T-helper 1 cell treated with Interleukin-12 subunit alpha and Interleukin-12 subunit beta and Interleukin-4 antibody, amounts not matched to agents 30 μg/mL and 1 μg/mL, for 36 hours (primary cell): ENCODE measurements around the gene EMC10.
"Not testable (repeated sequence)": the region's sequence is repeated elsewhere in the genome, so short reads cannot be mapped to it uniquely, and the experiment has no call there.

Experiments
- H3K27ac Mint-ChIP-seq: one replicate; pipeline ENCODE4 v1.8.0; 2021; ENCODE audit warnings: mild to moderate bottlenecking, mixed read lengths
- H3K27me3 Mint-ChIP-seq: one replicate; pipeline ENCODE4 v1.8.0; 2021; ENCODE audit warnings: low read depth, mixed read lengths
- H3K36me3 Mint-ChIP-seq: one replicate; pipeline ENCODE4 v1.8.0; 2021; ENCODE audit warnings: low read depth, mixed read lengths
- H3K4me1 Mint-ChIP-seq: one replicate; pipeline ENCODE4 v1.8.0; 2021; ENCODE audit warnings: low read depth, mixed read lengths
- H3K4me3 Mint-ChIP-seq: one replicate; pipeline ENCODE4 v1.8.0; 2021; ENCODE audit warnings: mild to moderate bottlenecking, moderate library complexity, mixed read lengths
- H3K9me3 Mint-ChIP-seq: one replicate; pipeline ENCODE4 v1.8.0; 2021; ENCODE audit warnings: mixed read lengths

EMC10 gene

DNA sequence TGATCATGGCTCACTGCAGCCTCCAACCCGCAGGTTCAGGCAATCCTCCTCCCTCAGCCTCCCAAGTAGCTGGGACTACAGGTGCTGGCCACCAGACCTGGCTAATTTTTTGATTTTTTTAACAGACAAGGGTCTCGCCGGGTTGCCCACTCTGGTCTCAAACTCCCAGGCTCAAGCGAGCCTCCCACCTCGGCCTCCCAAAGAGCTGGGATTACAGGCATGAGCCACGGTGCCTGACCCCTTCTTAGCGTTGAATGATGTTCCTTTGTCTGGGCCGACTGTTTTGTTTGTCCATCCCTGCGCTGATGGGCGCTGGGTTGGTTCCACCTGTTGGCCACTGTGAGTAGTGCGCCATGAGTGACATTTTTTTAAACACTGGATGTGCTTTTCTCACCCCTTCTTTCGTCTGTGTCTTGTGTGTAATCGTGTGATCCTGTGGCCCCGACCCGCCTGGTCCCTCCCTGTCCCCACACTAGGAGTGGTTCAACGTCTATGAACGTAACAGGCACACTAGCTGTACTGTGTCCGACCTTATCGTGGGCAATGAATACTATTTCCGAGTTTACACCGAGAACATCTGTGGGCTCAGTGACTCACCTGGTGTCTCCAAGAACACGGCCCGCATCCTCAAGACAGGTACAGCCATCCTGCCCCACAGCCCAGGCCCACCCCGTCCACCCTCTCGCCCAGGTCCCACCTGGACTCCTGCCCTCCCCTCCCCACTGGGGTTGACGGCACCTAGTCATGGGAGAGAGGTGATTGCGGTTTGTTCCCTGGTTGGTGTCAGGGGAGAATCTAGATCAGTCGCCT lies 15.0 kb upstream of the EMC10 start:
- Mint-ChIP-seq H3K27ac (no peak overlapping the region), H3K4me3 (no peak overlapping the region), H3K4me1 (peaks cover 9% of the 10 kb centered on the region), H3K27me3 (peaks cover 4% of the 10 kb centered on the region), H3K9me3 (no peaks in the 10 kb centered on the region), H3K36me3 (no peaks in the 10 kb centered on the region)

GRCh38 chr19:50462970-50463369 lies 13.3 kb upstream of the EMC10 start:
- H3K36me3 Mint-ChIP-seq = no peaks in the 10 kb centered on the region
- H3K4me1 Mint-ChIP-seq = peaks cover 9% of the 10 kb centered on the region
- no peak overlapping the region for H3K4me3 Mint-ChIP-seq
- no peaks in the 10 kb centered on the region for H3K27me3 Mint-ChIP-seq
- no peaks in the 10 kb centered on the region for H3K9me3 Mint-ChIP-seq
- no peak overlapping the region for H3K27ac Mint-ChIP-seq

DNA sequence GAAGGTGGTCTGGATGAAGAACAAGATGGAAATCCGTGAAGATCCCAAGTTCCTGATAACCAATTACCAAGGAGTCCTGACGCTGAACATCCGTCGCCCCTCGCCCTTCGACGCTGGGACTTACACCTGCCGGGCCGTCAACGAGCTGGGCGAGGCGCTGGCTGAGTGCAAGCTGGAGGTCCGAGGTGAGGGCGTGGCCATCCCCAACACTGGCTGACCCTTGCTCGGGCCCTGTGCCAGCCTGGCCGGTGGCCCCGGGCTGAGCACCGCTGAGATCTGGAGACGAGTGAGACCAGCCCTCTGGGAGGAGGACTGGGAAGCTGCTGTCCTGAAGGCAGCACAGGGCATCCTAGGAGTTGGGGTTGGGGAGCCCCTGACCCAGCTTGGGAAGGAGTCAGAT lies 12.0 kb upstream of the EMC10 start:
- Mint-ChIP-seq H3K9me3 (no peaks in the 10 kb centered on the region), H3K36me3 (no peaks in the 10 kb centered on the region), H3K27ac (no peak overlapping the region), H3K27me3 (no peaks in the 10 kb centered on the region), H3K4me3 (no peak overlapping the region), H3K4me1 (peaks cover 9% of the 10 kb centered on the region)

DNA sequence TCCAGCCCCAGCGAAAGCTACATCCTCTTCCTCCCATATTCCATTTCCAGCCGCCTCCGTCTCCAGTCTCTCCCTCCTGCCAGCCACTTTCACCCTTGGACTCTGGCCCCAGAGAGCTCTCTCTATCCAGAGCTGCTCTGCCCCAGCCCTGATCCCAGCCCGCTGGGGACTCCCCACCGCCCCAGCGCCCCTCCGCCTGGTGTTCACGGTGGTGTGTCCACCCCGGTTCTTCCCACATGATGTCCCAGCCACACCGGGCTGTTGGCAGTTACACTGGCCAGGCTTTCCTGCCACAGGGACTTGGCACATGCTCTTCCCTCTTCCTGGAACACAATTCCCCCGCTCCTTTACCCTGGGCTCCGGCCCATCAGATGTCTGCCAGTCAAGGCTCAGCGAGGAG lies 11.3 kb upstream of the EMC10 start:
- H3K9me3 Mint-ChIP-seq = no peaks in the 10 kb centered on the region
- H3K4me1 Mint-ChIP-seq = peaks cover 8% of the 10 kb centered on the region

GRCh38 chr19:50465986-50466705 lies 10.2 kb upstream of the EMC10 start:
- no peaks in the 10 kb centered on the region for H3K9me3 Mint-ChIP-seq
- no peak overlapping the region for H3K27ac Mint-ChIP-seq
- H3K4me1 Mint-ChIP-seq = peaks cover 3% of the 10 kb centered on the region
- no peaks in the 10 kb centered on the region for H3K27me3 Mint-ChIP-seq
- H3K4me3 Mint-ChIP-seq = no peak overlapping the region
- no peaks in the 10 kb centered on the region for H3K36me3 Mint-ChIP-seq

More for the DNA sequence above, 11.3 kb upstream of the EMC10 start:
- no peaks in the 10 kb centered on the region for H3K36me3 Mint-ChIP-seq
- H3K27me3 Mint-ChIP-seq = no peaks in the 10 kb centered on the region
- H3K4me3 Mint-ChIP-seq = no peak overlapping the region
- no peak overlapping the region for H3K27ac Mint-ChIP-seq

- Mint-ChIP-seq H3K27ac (no peak overlapping the region), H3K27me3 (no peaks in the 10 kb centered on the region), H3K4me3 (no peak overlapping the region), H3K36me3 (no peaks in the 10 kb centered on the region), H3K9me3 (no peaks in the 10 kb centered on the region), H3K4me1 (no peaks in the 10 kb centered on the region)
Observed at GRCh38 chr19:50466706-50467039, 9.6 kb upstream of the EMC10 start.

- Mint-ChIP-seq H3K27me3 (no peaks in the 10 kb centered on the region), H3K4me1 (no peaks in the 10 kb centered on the region), H3K9me3 (no peaks in the 10 kb centered on the region), H3K27ac (no peak overlapping the region), H3K36me3 (no peaks in the 10 kb centered on the region), H3K4me3 (no peak overlapping the region)
Observed at GRCh38 chr19:50467566-50467965, 8.7 kb upstream of the EMC10 start.

GRCh38 chr19:50468818-50469217 lies 7.5 kb upstream of the EMC10 start:
- H3K4me3 Mint-ChIP-seq = no peak overlapping the region
- no peaks in the 10 kb centered on the region for H3K4me1 Mint-ChIP-seq
- H3K27ac Mint-ChIP-seq = no peak overlapping the region

GRCh38 chr19:50473336-50473735 lies 3.0 kb upstream of the EMC10 start:
- not testable (repeated sequence) for H3K27ac Mint-ChIP-seq, H3K36me3 Mint-ChIP-seq, H3K9me3 Mint-ChIP-seq, H3K27me3 Mint-ChIP-seq, H3K4me3 Mint-ChIP-seq
- peaks cover 13% of the 10 kb centered on the region for H3K4me1 Mint-ChIP-seq

More at GRCh38 chr19:50468818-50469217, 7.5 kb upstream of the EMC10 start:
- Mint-ChIP-seq H3K9me3 (no peaks in the 10 kb centered on the region), H3K27me3 (no peaks in the 10 kb centered on the region), H3K36me3 (no peaks in the 10 kb centered on the region)

GRCh38 chr19:50475101-50475568 lies 1.2 kb upstream of the EMC10 start:
- H3K4me1 Mint-ChIP-seq = peaks cover 15% of the 10 kb centered on the region
- peak overlapping the region; percentile 75 for H3K27ac Mint-ChIP-seq
- no peaks in the 10 kb centered on the region for H3K9me3 Mint-ChIP-seq
- no peaks in the 10 kb centered on the region for H3K27me3 Mint-ChIP-seq
- peak overlapping the region; percentile 65 for H3K4me3 Mint-ChIP-seq
- H3K36me3 Mint-ChIP-seq = peaks cover 11% of the 10 kb centered on the region

GRCh38 chr19:50475736-50476223 lies 527 bp upstream of the EMC10 start:
- Mint-ChIP-seq H3K27ac (peak overlapping the region; percentile 77), H3K4me1 (peaks cover 15% of the 10 kb centered on the region), H3K36me3 (peaks cover 11% of the 10 kb centered on the region), H3K27me3 (no peaks in the 10 kb centered on the region), H3K9me3 (no peaks in the 10 kb centered on the region), H3K4me3 (peak overlapping the region; percentile 98)

GRCh38 chr19:50476907-50477238 lies 566 bp downstream of the EMC10 start:
- Mint-ChIP-seq H3K4me1 (peaks cover 15% of the 10 kb centered on the region), H3K36me3 (peaks cover 14% of the 10 kb centered on the region), H3K4me3 (peak overlapping the region; percentile 98), H3K27me3 (no peaks in the 10 kb centered on the region), H3K27ac (peak overlapping the region; percentile 93), H3K9me3 (no peaks in the 10 kb centered on the region)

DNA sequence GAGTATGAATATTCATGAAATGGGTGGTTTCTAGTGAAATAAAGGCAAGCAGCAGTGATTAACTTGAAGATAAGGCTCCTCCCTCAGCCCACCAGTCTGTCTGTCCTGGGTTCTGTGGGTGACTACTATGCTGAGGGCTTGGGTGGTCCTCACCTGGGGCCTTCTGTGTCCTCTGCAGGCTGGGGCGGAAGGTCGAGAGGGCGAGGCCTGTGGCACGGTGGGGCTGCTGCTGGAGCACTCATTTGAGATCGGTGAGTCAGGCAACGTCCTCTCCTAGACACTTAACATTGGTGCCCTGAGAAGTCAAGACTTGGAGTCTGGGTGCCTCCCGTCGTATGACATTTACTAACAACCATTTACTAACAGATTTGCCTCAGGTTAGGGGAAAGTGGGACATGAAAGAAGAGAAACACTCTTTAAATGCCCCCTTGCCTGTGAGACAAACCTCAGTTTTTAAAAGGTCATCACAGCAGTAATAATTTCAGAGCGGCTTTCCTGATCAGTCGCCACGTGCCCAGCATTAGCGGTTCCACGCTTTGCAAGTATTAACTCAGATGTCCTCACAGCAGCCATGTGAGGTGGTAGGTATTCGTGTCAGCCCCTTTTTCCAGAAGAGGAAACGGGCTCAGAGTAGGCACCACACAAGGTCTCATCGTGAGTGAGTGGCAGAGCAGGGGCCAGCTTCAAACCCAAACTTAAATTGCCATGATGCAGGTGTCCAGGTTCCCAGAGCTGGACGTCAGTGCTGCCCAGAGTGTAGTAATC lies 1.6 kb downstream of the EMC10 start:
- H3K27ac Mint-ChIP-seq = peak overlapping the region; percentile 31
- peak overlapping the region; percentile 98 for H3K4me3 Mint-ChIP-seq
- no peaks in the 10 kb centered on the region for H3K9me3 Mint-ChIP-seq
- H3K4me1 Mint-ChIP-seq = peaks cover 15% of the 10 kb centered on the region
- H3K36me3 Mint-ChIP-seq = peaks cover 14% of the 10 kb centered on the region
- no peaks in the 10 kb centered on the region for H3K27me3 Mint-ChIP-seq

- no peaks in the 10 kb centered on the region for H3K9me3 Mint-ChIP-seq
- peaks cover 20% of the 10 kb centered on the region for H3K36me3 Mint-ChIP-seq
Observed at GRCh38 chr19:50478901-50479715, 2.8 kb downstream of the EMC10 start.

More at GRCh38 chr19:50478901-50479715, 2.8 kb downstream of the EMC10 start:
- Mint-ChIP-seq H3K4me1 (peaks cover 15% of the 10 kb centered on the region), H3K27ac (no peak overlapping the region), H3K27me3 (no peaks in the 10 kb centered on the region), H3K4me3 (peak overlapping the region; percentile 21)
